ENCODE measurements around the gene COL25A1. TPM values are rescaled to one million over a fixed set of nuclear protein-coding genes. Genes with fewer than 3 reads are reported as not detected.

COL25A1 gene
- total RNA-seq, 1 experiment from 2014 or later = 4.2 TPM

GRCh38 chr4:109334129-109335105, 32.0 kb upstream of the COL25A1 start:
- Histone ChIP-seq H2BK12ac (ENCODE audit: insufficient read length, low read depth, low read length) (no peak overlapping the region), H2BK20ac (ENCODE audit: low read depth, low read length, poor library complexity, severe bottlenecking) (no peak overlapping the region), H4K5ac (ENCODE audit: insufficient read length, low read depth, low read length) (no peak overlapping the region), H3K27ac (ENCODE audit: insufficient read length, low read depth, low read length) (no peak overlapping the region), H3T11ph (ENCODE audit: low read length) (no peak overlapping the region), H4K91ac (ENCODE audit: insufficient read length, low read depth, low read length) (no peak overlapping the region), H2BK15ac (ENCODE audit: low read depth, low read length) (no peak overlapping the region), H3K23ac (ENCODE audit: insufficient read length, low read depth, low read length) (no peak overlapping the region), H4K20me1 (ENCODE audit: control insufficient read depth, insufficient read depth, insufficient read length) (no peaks in the 10 kb centered on the region), H2AK5ac (ENCODE audit: insufficient read length, low read length) (no peak overlapping the region), H3K4ac (ENCODE audit: low read depth, low read length) (no peak overlapping the region), H3K56ac (ENCODE audit: insufficient read length, low read depth, low read length) (no peak overlapping the region), H3K79me2 (ENCODE audit: insufficient read depth, low read length) (no peaks in the 10 kb centered on the region), H2BK120ac (ENCODE audit: low read depth, low read length, poor library complexity, severe bottlenecking) (no peak overlapping the region), H2BK5ac (ENCODE audit: insufficient read length, low read length) (no peak overlapping the region), H3K79me1 (ENCODE audit: insufficient read depth, low read depth, low read length, poor library complexity, severe bottlenecking) (no peaks in the 10 kb centered on the region), H3K27me3 (ENCODE audit: insufficient read depth, low read length) (no peaks in the 10 kb centered on the region), H3K9me3 (ENCODE audit: control insufficient read depth, low read depth, low read length) (peaks cover under 1% of the 10 kb centered on the region), H3K18ac (ENCODE audit: insufficient read length, low read depth, low read length) (no peak overlapping the region), H4K8ac (replicated peaks; ENCODE audit: insufficient read length, low read depth, low read length) (no peak overlapping the region), H3K9ac (ENCODE audit: extremely low read depth, insufficient read length, low read length) (no peak overlapping the region), H3K4me1 (ENCODE audit: insufficient read depth, low read length) (no peaks in the 10 kb centered on the region), H2AFZ (ENCODE audit: low read length) (no peak overlapping the region), H3K23me2 (ENCODE audit: insufficient read length, low read depth, low read length, poor library complexity, severe bottlenecking) (no peaks in the 10 kb centered on the region), H3K14ac (ENCODE audit: insufficient read depth, low read length) (no peak overlapping the region), H3K4me2 (ENCODE audit: insufficient read depth, insufficient read length, low read length) (no peak overlapping the region)
- no peak for TF ChIP-seq CTCF (conservative IDR thresholded peaks at IDR 0.05)
- 100% methylated on average over 2 of the region's 10 CpGs for WGBS (ENCODE audit: extremely low coverage, insufficient read length, low lambda C conversion rate)
- Mint-ChIP-seq H3K27ac (no peak overlapping the region), H3K9me3 (peaks cover 5 to 11% of the 10 kb centered on the region in 2 experiments), H3K4me3 (no peak overlapping the region), H3K27me3 (ENCODE audit: low read depth) (no peaks in the 10 kb centered on the region), H3K4me1 (no peaks in the 10 kb centered on the region), H3K36me3 (ENCODE audit: insufficient read depth in 1 of 3, low read depth in 3 of 3) (peaks cover 0 to 11% (median 2%) of the 10 kb centered on the region in 3 experiments; a peak in 5 of 7 replicates)
- DNase-seq = no peak
